HG03039 (cell line): ENCODE results near the gene ALPK1.
"Not testable (repeated sequence)": the region's sequence is repeated elsewhere in the genome, so short reads cannot be mapped to it uniquely, and the experiment has no call there.

Experiments
- ATAC-seq: cut with Tn5 transposase; IDR thresholded peaks from one replicate; pipeline ENCODE4 v1.9.1; 2021; ENCODE audit warnings: mild to moderate bottlenecking, moderate library complexity; ENCODE audit not compliant: unreplicated experiment

The ALPK1 gene

GRCh38 chr4:112296949-112297880, at the start of gene ALPK1:
ALPK1 (plus strand) TSS chr4:112297369.
- peak; percentile 82 for ATAC-seq

GRCh38 chr4:112251019-112251643, 46.0 kb upstream of the ALPK1 start:
- ATAC-seq, result no peak

GRCh38 chr4:112252234-112252633, 44.9 kb upstream of the ALPK1 start:
- no peak for ATAC-seq

GRCh38 chr4:112253382-112254000, 43.7 kb upstream of the ALPK1 start:
- ATAC-seq, result peak; percentile 85

GRCh38 chr4:112257098-112257497, 40.1 kb upstream of the ALPK1 start:
- no peak for ATAC-seq

- ATAC-seq, result no peak
Measured at GRCh38 chr4:112266823-112267222, 30.3 kb upstream of the ALPK1 start.

- no peak for ATAC-seq
Measured at GRCh38 chr4:112270051-112270450, 27.1 kb upstream of the ALPK1 start.

- no peak for ATAC-seq
Measured at GRCh38 chr4:112270640-112271421, 26.3 kb upstream of the ALPK1 start.

GRCh38 chr4:112272292-112272691, 24.9 kb upstream of the ALPK1 start:
- ATAC-seq, result no peak

- no peak for ATAC-seq
Measured at GRCh38 chr4:112274959-112275358, 22.2 kb upstream of the ALPK1 start.

- no peak for ATAC-seq
Measured at GRCh38 chr4:112276113-112276512, 21.1 kb upstream of the ALPK1 start.

- no peak for ATAC-seq
Measured at GRCh38 chr4:112277220-112277619, 19.9 kb upstream of the ALPK1 start.

- no peak for ATAC-seq
Measured at GRCh38 chr4:112277705-112278448, 19.3 kb upstream of the ALPK1 start.

- peak; percentile 54 for ATAC-seq
Measured at GRCh38 chr4:112279025-112279881, 17.9 kb upstream of the ALPK1 start.

- ATAC-seq, result peak; percentile 15
Measured at GRCh38 chr4:112279882-112280315, 17.3 kb upstream of the ALPK1 start.

- no peak for ATAC-seq
Measured at GRCh38 chr4:112280386-112281056, 16.6 kb upstream of the ALPK1 start.

GRCh38 chr4:112281895-112282398, 15.2 kb upstream of the ALPK1 start:
- not testable (repeated sequence) for ATAC-seq

- no peak for ATAC-seq
Measured at GRCh38 chr4:112282860-112283667, 14.1 kb upstream of the ALPK1 start.
